Limb (tissue), 2 donors: Measurements from ENCODE around the gene CAMKMT.

Experiments
- DNase-seq, 2 donors: peaks; one replicate each; pipeline ENCODE4 v3.0.0-alpha.2; 2016; ENCODE audit errors: extremely low spot score in 2 of 2

Gene CAMKMT

GRCh38 chr2:44770221-44771195 is 408.8 kb downstream of the CAMKMT start:
- no peak for DNase-seq

DNA sequence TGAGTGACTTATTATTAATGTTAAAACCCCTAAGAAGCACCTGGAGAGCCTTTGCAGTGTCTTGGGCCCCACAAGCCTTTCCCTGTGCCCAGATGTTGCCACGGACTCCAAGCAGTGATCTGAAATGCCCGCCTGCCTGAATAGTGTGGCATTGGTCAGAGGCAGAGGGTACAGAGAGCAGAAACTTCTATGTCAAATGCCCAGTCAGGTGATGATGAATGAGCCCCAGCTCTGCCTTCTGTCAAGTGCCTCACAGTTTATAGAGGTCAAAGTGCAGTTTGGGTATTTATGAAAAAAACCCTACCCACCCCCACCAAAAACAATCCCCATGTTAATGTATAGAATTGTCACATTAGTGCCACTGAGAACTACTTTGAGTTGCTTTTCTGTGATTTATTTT is 409.8 kb downstream of the CAMKMT start:
- DNase-seq = no peak

DNA sequence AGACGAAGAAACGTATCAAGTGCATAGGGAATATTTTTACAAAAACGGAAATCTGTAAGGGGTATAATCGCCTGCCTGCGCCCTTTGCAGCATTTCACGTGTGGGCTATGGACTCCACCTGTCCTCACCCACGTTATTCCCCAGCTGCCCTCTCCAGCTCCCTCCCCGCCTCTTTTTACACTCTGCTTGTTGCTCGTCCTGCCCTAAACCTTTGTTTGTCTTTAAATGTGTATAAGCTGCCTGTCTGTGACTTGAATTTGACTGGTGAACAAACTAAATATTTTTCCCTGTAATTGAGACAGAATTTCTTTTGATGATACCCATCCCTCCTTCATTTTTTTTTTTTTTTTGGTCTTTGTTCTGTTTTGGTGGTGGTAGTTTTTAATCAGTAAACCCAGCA is 410.4 kb downstream of the CAMKMT start:
- DNase-seq = no peak

- DNase-seq = no peak
These were observed 411.1 kb downstream of the CAMKMT start for GRCh38 chr2:44772669-44773378.

DNA sequence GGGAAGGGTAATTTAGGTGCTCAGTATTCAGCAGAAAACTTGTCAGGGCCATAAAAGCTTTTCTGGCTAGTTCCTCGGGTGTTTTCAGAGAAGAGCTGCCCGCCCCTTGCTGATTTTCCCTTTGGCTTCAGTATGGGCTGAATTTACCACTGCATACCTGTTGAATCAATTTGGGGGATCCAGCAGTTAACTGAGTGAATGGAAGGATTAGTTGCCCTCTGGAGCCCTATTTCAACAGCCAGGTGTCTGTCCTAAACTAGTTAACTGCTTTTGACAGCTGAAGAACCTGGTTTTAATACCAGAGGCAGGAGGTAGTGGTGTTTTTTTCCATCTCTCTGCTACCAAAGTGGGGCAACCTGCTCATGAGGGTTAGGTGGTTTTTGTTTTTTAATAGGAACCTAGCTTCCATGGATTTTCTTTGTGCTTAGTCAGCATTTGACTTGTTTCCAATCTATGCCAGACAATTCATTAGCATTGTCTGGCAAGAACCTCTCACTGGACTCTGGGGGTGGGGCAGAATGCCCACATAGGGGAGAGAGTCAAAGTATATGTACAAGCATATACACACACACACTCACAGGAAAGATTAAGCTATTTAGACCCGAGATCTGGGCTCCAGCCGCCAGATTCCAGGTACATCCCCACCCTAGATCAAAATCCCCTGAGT is 413.2 kb downstream of the CAMKMT start:
- DNase-seq = no peak

- DNase-seq = peak in 1 of 2 donors; percentile 29
These were observed 415.3 kb downstream of the CAMKMT start for GRCh38 chr2:44777036-44777435.

DNA sequence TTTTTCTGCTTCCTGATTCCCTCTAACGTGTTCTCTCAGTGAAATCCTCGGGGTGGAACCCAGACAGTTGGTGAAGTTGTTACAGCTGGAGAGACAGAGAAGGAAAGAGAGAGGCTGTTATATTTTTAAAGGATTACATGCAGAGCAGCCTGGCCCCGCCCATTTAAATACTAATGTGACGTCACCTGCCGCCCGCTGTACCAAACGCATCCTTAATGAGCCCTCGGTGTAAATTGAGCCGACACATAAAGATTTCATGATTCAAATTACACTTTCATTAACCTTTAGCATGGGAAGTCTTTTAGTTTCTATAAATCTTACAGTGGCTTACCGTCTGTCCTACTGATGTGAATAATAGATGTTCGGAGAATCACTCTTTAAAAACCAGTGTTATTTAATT is 415.8 kb downstream of the CAMKMT start:
- peak in 1 of 2 donors; percentile 21 for DNase-seq

- no peak for DNase-seq
These were observed 416.5 kb downstream of the CAMKMT start for GRCh38 chr2:44778221-44778654.

- no peak for DNase-seq
These were observed 417.1 kb downstream of the CAMKMT start for GRCh38 chr2:44778671-44779476.

DNA sequence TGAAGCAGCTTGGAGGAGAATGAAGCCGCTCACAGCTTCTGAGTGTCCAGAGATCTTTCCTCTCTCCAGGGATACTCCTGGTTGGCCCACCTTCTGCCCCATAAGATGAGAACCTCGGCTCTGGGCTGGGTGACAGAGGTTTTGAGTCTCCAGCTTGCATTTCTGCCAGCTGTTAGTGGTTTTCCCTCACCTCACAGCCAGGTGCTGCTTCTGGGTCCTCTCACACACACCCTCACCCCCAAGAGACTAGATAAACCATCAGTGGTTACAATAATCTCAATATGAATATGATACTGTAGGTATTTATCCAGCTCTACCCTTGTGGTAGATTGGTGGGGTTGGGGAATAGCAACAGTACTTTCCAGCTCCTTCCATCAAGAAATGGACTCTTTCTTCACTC is 418.0 kb downstream of the CAMKMT start:
- DNase-seq = no peak

- DNase-seq = no peak
These were observed 418.7 kb downstream of the CAMKMT start for GRCh38 chr2:44780406-44780805.

- no peak for DNase-seq
These were observed 423.7 kb downstream of the CAMKMT start for GRCh38 chr2:44785433-44785832.

DNA sequence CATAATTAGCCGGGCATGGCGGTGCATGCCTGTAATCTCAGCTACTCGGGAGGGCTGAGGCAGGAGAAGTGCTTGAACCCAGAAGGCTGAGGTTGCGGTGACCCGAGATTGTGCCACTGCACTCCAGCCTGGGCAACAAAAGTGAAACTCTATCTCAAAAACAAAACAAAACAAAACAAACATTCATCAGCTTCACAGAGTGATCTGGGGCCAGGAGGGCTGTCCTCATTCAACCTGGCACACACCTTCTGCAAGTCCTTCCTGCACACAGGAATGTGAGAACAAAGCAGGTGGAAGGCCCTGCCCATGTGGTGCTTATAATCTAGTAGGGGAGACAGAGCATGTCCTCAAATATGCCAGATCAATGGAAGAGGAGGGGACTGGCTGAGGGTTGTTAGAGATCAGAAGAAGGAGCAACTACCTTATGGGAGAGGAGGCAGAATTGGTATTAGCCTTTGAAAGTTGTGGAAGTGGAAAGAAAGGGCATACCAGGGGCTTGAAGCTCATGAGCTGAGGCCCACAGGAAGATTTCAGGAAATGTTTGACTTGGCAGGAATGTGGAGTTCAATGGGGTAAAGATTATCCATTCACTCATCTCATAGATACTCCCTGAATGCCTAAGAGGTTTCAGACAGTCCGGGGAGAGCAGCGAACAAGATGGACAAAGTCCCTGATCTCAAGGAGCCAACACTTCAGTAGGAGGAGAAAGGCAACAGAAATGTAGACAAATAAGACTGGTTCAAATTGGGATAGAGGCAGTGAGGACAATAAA is 424.5 kb downstream of the CAMKMT start:
- DNase-seq = no peak

GRCh38 chr2:44786817-44787214 is 425.1 kb downstream of the CAMKMT start:
- no peak for DNase-seq

DNA sequence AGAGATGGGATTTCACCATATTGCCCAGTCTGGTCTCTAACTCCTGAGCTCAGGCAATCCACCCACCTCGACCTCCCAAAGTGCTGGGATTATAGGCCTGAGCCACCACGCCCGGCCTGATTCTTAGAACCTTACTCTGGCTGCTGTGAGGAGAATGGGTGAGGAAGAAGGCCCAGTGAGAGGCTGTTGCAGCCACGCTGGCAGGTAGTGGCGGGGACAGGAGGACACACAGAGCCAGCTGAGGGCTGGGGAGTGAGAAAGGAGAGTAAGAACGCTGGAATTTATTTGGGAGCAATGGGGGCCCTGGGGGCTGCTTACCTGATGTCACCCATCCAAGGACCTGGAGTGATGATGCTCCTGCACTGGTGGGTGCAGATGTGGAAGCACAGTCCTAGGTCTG is 425.9 kb downstream of the CAMKMT start:
- no peak for DNase-seq

DNA sequence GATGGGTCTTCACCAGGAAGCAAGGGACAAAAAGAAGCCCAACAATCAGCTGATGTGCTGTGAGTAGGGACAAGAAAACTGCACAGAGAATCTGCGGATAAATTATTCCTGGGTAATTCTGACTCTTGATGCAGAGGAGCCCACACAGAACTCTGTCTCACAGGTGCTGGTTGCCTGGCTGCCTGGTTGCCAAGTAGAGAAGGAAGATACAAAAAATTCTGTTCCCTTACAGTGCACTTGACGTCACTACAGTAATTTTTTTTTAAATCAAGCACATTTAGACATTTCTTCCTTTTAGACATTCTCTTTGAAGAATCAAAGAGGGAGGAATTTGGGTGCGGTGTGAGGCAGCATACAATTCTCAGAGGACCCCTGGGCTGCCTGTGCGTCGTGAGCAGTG is 427.7 kb downstream of the CAMKMT start:
- DNase-seq = no peak

DNA sequence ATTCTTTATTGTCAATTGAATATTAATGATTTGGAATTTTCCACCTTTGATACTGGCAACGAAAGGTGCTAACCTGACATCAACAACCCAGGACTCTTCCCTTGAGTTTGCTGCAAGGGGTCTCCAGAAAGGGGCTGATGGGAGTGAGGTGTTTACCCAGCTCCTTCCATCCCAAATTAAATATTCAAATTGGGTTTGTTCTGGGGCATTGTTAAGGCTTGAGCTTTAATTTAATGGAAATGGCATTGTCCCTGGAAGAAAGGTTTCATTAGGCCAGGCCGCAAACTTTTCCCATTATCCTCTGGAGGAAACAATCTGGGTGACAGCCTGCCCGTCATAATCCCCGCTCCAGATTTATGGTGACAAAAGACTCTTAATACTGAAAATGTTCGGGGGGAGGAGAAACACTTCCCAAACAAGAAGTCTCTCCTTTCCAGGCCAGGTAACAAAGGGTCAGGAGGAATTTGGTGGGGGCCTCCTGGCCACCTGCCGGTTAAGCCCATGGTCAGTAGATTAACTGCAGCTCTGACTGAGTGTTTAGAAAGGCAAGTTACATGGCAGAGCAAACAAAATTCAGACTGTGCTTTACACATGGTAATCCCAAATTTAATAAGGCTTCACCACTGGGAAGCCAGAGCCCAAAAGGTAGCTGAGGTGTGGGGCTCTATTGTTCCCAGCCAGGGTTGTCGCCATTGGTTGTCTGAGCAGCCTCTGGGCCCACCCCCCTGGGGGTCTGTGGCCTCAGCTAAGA is 428.4 kb downstream of the CAMKMT start:
- no peak for DNase-seq

- DNase-seq = no peak
These were observed 431.6 kb downstream of the CAMKMT start for GRCh38 chr2:44793322-44793870.

DNA sequence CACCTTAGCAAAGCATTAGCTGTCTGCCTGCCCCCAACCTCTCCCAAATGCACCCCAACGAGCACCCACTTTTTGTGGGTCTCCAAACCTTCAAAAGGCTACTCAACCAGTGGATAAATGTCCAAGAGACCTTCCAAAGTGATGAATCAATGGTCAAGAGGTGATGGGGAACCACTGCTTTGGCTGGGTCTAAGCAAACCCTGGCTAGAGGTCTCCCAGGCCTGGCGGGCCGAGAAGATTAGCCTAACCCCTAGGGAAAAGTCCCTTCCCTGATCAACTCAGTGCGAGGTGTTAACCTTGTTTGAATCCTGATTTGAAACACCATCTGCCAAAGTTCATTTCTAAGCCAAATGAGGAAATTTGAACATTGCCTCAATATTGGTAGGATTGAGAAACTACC is 435.0 kb downstream of the CAMKMT start:
- no peak for DNase-seq
